Common myeloid progenitor, CD34-positive (primary cell): ENCODE results near the gene ADPRS.

Experiments
- CTCF ChIA-PET: fragments of 350-600 bp; sonication (Branson Sonifier 250); formaldehyde crosslinking; loops from one replicate; lab custom pipeline; 2021; ENCODE audit warnings: antibody characterized with exemption; lab: Charles Lee
- POLR2A ChIA-PET: fragments of 350-600 bp; sonication (Branson Sonifier 250); formaldehyde crosslinking; loops from one replicate; lab custom pipeline; 2021; ENCODE audit warnings: antibody characterized with exemption; lab: Charles Lee
- DNase-seq, 3 donors: peaks; one replicate each; pipeline versions ENCODE4 v3.0.0 to v3.0.0-alpha.2; 2013
- H3K27ac ChIP-seq, 2 experiments: 1 replicate in 1 of 2; 2 replicates in 1 of 2; pipeline ENCODE4 v1.7.0; 2013; ENCODE audit warnings: inconsistent platforms in 2 of 2, low read length in 2 of 2, mild to moderate bottlenecking in 2 of 2, low read depth in 1 of 2, moderate library complexity in 1 of 2; ENCODE audit not compliant: severe bottlenecking in 2 of 2, insufficient read depth in 1 of 2, poor library complexity in 1 of 2
- H3K27me3 ChIP-seq, 5 experiments: replicated peaks in 2 of 5; 1 replicate in 3 of 5; 2 replicates in 2 of 5; pipeline versions ENCODE4 v1.6.1 to v1.7.0; 2013; ENCODE audit warnings: low read length in 4 of 5, mild to moderate bottlenecking in 2 of 5, moderate library complexity in 2 of 5, inconsistent platforms in 1 of 5; ENCODE audit not compliant: insufficient read depth in 5 of 5, control insufficient read depth in 4 of 5
- H3K36me3 ChIP-seq, 4 experiments: 1 replicate in 2 of 4; 2 replicates in 2 of 4; pipeline versions ENCODE4 v1.6.1 to v1.7.0; 2013; ENCODE audit warnings: low read length in 3 of 4, control low read depth in 1 of 4, mild to moderate bottlenecking in 1 of 4; ENCODE audit not compliant: control insufficient read depth in 4 of 4, insufficient read depth in 4 of 4
- H3K4me1 ChIP-seq, 4 experiments: 1 replicate in 3 of 4; 2 replicates in 1 of 4; pipeline versions ENCODE4 v1.6.1 to v1.7.1; 2013; ENCODE audit warnings: low read length in 3 of 4, mild to moderate bottlenecking in 3 of 4, control low read depth in 1 of 4, inconsistent platforms in 1 of 4, moderate library complexity in 1 of 4; ENCODE audit not compliant: control insufficient read depth in 4 of 4, insufficient read depth in 4 of 4; ENCODE audit errors: control extremely low read depth in 1 of 4
- H3K4me3 ChIP-seq, 7 experiments: 1 replicate in 4 of 7; 2 replicates in 3 of 7; pipeline versions ENCODE4 v1.5.1 to v1.7.0; 2013; ENCODE audit warnings: mild to moderate bottlenecking in 7 of 7, low read length in 6 of 7, moderate library complexity in 6 of 7, inconsistent platforms in 2 of 7, low read depth in 2 of 7, control low read depth in 1 of 7; ENCODE audit not compliant: insufficient read depth in 4 of 7, control insufficient read depth in 1 of 7; ENCODE audit errors: extremely low read depth in 1 of 7
- H3K9me3 ChIP-seq, 5 experiments: 1 replicate in 4 of 5; 2 replicates in 1 of 5; pipeline versions ENCODE4 v1.6.1 to v1.7.1; 2013; ENCODE audit warnings: low read length in 4 of 5, mild to moderate bottlenecking in 2 of 5, inconsistent platforms in 1 of 5, low read depth in 1 of 5, moderate library complexity in 1 of 5; ENCODE audit not compliant: control insufficient read depth in 4 of 5, insufficient read depth in 2 of 5; ENCODE audit errors: control extremely low read depth in 1 of 5
- WGBS: methylation state at CpG from one replicate; pipeline ENCODE4 v1.1.5; 2013; ENCODE audit not compliant: insufficient coverage; 5-methylcytosine and 5-hydroxymethylcytosine counted together

The ADPRS gene

DNA sequence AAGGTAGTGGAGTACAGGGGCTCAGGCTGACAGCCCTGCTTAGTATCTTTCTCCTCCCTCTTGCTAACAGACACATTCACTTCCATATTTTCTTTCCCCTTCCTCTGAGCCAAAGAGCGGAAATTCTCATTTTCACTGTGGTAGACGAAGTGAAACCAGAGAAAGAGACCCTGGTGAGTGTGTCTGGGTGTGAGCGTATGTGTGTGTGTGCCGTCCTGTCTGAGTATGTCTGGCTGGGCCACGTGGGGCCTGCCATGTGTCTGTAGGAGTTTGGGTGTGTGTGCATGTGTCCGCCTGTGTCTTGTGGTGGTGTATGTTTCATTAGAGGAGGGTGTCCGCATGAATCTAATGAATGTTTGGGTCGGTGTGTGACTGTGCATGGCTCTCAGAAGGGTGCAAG lies 34.7 kb downstream of the ADPRS start:
- no peaks in the 10 kb centered on the region for H3K36me3 ChIP-seq
- DNase-seq = peak; percentile 52 to 82 (median 81)

DNA sequence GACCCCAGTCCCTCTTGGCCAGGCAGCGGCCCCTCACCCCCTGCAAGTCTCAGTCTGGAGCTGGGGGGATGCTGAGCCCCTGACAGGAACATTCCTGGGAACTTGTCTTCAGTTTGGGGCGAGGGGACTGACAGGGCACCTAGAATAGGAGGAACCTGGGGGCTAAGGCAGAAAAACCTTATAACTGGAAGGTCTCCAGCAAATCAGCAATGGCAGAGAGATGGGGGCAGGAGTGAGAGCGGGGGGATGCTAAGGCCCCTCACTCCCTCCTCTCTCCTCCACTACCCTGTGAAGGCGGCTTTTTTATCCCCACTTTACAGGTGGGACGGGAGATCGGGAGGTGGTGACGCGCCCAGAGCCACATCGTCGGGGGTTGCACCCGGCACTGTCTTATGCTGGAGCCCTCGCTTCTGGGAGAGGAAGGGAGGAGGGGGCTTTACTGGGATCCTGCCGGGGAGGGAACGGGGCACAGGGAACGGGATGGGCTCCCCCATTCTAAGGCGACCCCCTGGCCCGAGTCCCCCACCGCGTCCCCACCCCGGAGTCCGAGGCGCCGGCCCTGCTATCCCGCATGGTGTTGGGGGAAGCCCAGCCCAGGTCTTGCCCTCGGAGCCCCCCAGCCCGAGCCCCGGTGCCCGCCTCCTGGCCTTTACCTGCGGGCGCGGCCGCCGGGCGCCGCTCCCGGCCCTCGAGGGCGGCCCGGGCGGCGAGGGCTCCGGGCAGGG lies 35.9 kb downstream of the ADPRS start:
- Histone ChIP-seq H3K27ac (no peak overlapping the region), H3K4me3 (peak overlapping the region in 2 of 7 experiments; percentile 48 to 65), H3K4me1 (peaks cover 0 to 23% (median 21%) of the 10 kb centered on the region in 4 experiments), H3K36me3 (no peaks in the 10 kb centered on the region), H3K27me3 (peaks cover 0 to 31% (median 5%) of the 10 kb centered on the region in 5 experiments), H3K9me3 (no peaks in the 10 kb centered on the region)
- WGBS = 21% methylated on average over 30 of the region's 42 CpGs
- DNase-seq = no peak
- ChIA-PET CTCF (no interaction called here), POLR2A (interaction anchor here (0.5 kb wide), 1 partner anchor 12 kb away, joined by 3 read pairs; no protein-coding TSS in a partner anchor)

More for the DNA sequence above, 34.7 kb downstream of the ADPRS start:
- WGBS = 25% methylated on average over 5 of the region's 8 CpGs
- ChIA-PET CTCF (interaction anchor here (1.4 to 3.1 kb wide), 3 partner anchors 9 to 11 kb away, joined by 3 to 13 read pairs (median 3); no protein-coding TSS in a partner anchor), POLR2A (no interaction called here)
- H3K4me3 ChIP-seq = peak overlapping the region in 2 of 7 experiments; percentile 34 to 53
- H3K27ac ChIP-seq = no peak overlapping the region
- peaks cover 0 to 23% (median 19%) of the 10 kb centered on the region in 4 experiments for H3K4me1 ChIP-seq
- peaks cover 0 to 31% (median 5%) of the 10 kb centered on the region in 5 experiments for H3K27me3 ChIP-seq
- no peaks in the 10 kb centered on the region for H3K9me3 ChIP-seq

DNA sequence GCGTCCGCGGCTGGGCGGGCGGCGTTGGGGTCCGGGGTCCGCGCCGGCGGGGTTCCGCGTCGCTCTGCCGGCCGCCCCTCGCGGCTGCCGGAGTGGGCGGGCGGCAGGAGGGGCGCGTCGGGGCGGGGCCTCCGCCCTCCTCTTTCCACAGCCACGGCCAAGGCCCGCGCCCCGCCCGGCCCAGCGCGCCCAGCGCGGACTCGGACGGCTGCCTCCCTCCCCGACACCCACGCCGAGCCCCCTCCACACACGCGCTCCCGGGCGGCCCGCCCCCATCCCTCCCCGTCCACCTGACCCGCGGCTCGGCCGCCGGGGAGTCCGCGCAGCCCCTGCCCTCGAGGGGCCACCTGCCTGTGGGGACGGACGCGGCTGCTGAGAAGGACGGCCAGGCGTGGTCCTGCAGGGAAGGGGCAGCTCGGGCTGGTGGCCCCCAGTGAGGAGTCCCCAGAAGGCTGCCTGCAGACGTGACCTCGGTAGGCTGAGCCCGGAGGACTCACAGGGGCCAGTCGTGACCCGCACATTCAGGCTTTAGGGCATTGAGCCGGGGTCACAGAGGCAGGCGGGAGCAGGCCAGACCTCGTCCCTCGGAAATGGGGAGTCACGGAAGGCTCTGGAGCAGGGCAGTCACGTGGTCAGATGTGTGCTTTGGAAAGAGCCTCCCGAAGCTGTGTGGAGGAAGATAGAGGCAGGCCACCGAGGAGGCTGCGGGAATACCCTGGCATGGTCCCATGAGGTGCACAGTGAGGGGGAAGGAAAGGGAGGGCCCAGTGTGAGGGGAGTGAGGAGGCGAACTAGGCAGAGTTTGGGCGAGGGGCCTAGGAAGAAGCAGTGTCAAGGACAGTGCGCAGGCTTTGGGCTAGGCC lies 36.7 kb downstream of the ADPRS start, which contains the start of gene COL8A2:
TSS of gene COL8A2 (minus strand) at position 94 of the 863 bp plus-strand sequence. CDS start 24,980 bp downstream, outside the sequence.
- peak in 2 of 3 donors; percentile 17 to 28 for DNase-seq
- peak within 1 kb of the TSS in 4 of 7 experiments; percentile 15 to 65 (median 35) for H3K4me3 ChIP-seq
- ChIA-PET POLR2A (interaction anchor here (0.5 kb wide), 1 partner anchor 11 kb away, joined by 3 read pairs; no protein-coding TSS in a partner anchor), CTCF (no interaction called here)
- H3K4me1 ChIP-seq = peaks cover 0 to 23% (median 21%) of the 10 kb centered on the region in 4 experiments
- H3K9me3 ChIP-seq = no peaks in the 10 kb centered on the region
- 19% methylated on average over 66 of the region's 77 CpGs for WGBS
- peaks cover 0 to 31% (median 5%) of the 10 kb centered on the region in 5 experiments for H3K27me3 ChIP-seq
- H3K36me3 ChIP-seq = no peaks in the 10 kb centered on the region
- no peak within 1 kb of the TSS for H3K27ac ChIP-seq

DNA sequence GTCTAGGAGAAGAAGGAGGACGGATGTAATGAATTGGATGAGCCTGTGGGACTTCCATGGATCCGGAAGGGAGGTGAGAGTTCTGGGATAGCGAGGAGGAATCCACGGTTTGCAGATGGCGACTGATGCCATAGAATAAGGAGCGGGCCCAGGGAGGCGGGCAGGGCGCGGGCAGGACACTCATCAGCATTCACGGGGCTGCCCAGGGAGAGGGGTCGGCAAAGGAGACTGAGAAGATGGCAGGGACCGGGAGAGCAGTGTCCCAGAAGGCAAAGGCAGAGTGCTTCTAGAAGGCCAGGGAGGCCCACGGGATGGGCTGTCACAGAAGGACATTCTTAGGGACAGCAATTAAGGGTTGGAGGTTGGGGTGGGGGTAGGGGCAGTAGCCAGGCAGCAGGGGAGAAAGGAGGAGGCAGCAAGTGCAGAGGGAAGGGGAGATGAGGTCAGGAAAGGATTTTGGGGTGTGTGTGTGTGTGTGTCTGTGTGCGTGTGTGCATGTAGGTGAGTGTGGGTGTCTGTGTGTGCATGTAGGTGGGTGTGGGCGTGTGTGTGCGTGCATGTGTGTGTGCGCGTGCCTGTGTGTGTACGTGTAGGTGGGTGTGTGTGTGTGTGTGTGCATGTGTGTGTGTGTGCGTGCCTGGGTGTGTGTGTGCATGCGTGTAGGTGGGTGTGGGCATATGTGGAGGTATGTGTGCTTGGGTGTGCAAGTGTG lies 37.5 kb downstream of the ADPRS start:
- CTCF ChIA-PET = interaction anchor here (0.6 to 11.5 kb wide), 2 partner anchors 29 to 34 kb away, joined by 3 to 283 read pairs; partner anchors contain the start of gene ADPRS
- Histone ChIP-seq H3K4me1 (peaks cover 0 to 23% (median 21%) of the 10 kb centered on the region in 4 experiments), H3K36me3 (no peaks in the 10 kb centered on the region)

DNA sequence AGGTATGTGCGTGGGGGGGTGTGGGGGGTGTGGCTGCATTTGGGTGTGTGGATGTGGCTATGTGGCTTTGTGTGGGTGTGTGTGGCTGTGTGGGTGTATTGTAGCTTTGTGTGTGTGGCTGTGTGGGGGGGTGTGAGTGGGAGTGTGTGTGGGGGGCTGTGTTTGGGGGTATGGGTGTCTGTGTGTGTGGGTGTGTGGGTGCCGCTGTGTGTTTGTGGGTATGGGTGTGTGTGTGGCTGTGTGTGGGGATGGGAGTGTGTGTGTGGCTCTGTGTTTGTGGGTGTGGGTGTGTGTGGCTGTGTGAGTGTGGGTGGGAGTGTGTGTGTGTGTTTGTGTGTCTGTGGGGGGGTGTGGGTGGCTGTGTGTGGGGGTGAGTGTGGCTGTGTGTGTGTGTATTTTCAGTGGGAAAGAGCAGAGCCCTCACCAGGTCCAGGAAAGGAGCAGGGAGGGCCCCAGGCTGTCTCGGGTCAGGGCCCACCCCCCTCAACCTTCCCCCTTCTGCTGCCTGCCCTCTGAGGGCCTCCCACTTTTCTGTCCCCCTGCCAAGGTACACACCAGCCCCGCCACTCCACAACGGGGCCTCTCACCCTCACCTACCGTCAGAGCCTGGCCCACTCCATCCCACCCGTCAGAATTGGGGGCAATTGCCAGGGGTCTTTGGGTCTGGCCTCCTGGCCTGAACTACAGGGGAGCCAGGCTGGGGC lies 38.3 kb downstream of the ADPRS start:
- 67% methylated on average over 4 of the region's 7 CpGs for WGBS
- POLR2A ChIA-PET = no interaction called here
- Histone ChIP-seq H3K9me3 (no peaks in the 10 kb centered on the region), H3K27ac (no peak overlapping the region), H3K27me3 (peaks cover 0 to 31% (median 5%) of the 10 kb centered on the region in 5 experiments), H3K4me3 (no peak overlapping the region), H3K36me3 (no peaks in the 10 kb centered on the region), H3K4me1 (peaks cover 0 to 23% (median 21%) of the 10 kb centered on the region in 4 experiments)
- CTCF ChIA-PET = interaction anchor here (0.6 to 11.5 kb wide), 3 partner anchors 20 to 33 kb away, joined by 3 to 283 read pairs (median 4); partner anchors contain the start of gene ADPRS
- no peak for DNase-seq

More for the DNA sequence above, 37.5 kb downstream of the ADPRS start:
- POLR2A ChIA-PET = no interaction called here
- no peak for DNase-seq
- no peak overlapping the region for H3K27ac ChIP-seq
- WGBS = 97% methylated on average over 15 of the region's 21 CpGs
- H3K9me3 ChIP-seq = no peaks in the 10 kb centered on the region
- no peak overlapping the region for H3K4me3 ChIP-seq
- peaks cover 0 to 31% (median 5%) of the 10 kb centered on the region in 5 experiments for H3K27me3 ChIP-seq
